DMS114 treated with DMSO at 0.1 percent for 48 hours (cell line): ENCODE results near the gene SUOX.
"Not testable (repeated sequence)": the region's sequence is repeated elsewhere in the genome, so short reads cannot be mapped to it uniquely, and the experiment has no call there.

Experiments
- DNase-seq: peaks from one replicate; lab custom pipeline; 2025; ENCODE audit not compliant: unreplicated experiment; lab: John Stamatoyannopoulos, UW

Gene SUOX

GRCh38 chr12:55982319-55982936 lies 14.6 kb upstream of the SUOX start:
- no peak for DNase-seq

GRCh38 chr12:55983232-55983842 lies 13.7 kb upstream of the SUOX start:
- no peak for DNase-seq

GRCh38 chr12:55984861-55985260 lies 12.2 kb upstream of the SUOX start:
- no peak for DNase-seq

DNA sequence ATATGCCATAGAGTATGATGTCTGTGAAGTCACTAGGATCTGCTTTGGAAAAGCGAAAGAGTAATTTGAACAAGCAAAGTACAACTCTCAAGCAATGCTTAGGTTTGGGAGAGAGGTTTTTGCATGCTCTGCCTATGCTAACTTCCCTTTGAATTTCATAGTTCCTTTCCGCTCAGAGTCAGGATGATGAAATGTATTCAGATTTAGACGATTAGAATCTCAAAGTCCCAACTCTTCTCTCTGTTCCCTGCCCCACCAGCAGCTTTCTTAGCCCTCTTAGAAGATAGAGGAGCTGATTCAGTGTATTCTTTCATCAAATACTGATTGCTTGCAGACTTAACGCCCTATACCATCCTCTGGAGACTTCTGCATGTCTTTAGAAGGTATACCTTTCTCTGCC lies 11.7 kb upstream of the SUOX start:
- DNase-seq, result no peak

GRCh38 chr12:55985976-55986375 lies 11.1 kb upstream of the SUOX start:
- DNase-seq, result not testable (repeated sequence)

DNA sequence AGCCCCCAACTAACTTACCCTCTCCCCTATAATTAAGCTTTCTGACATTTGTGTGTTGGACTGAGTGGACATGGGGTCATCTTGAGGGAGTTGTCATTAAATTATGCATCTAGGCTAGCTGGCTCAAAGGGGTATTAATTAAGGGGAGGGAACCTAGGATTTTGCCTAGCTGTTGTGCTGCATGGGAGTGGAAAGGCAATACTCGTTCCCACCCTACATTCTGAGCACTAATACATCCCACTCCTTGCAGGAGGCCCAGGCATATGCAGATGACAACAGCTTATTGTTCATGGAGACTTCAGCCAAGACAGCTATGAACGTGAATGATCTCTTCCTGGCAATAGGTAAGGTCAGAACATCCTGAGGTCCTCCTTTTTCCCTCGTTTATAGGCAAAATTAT lies 6.0 kb upstream of the SUOX start:
- DNase-seq, result no peak

- DNase-seq, result no peak
Observed at GRCh38 chr12:55993230-55993853, 3.7 kb upstream of the SUOX start.

GRCh38 chr12:55995366-55995765 lies 1.7 kb upstream of the SUOX start:
- DNase-seq, result no peak

DNA sequence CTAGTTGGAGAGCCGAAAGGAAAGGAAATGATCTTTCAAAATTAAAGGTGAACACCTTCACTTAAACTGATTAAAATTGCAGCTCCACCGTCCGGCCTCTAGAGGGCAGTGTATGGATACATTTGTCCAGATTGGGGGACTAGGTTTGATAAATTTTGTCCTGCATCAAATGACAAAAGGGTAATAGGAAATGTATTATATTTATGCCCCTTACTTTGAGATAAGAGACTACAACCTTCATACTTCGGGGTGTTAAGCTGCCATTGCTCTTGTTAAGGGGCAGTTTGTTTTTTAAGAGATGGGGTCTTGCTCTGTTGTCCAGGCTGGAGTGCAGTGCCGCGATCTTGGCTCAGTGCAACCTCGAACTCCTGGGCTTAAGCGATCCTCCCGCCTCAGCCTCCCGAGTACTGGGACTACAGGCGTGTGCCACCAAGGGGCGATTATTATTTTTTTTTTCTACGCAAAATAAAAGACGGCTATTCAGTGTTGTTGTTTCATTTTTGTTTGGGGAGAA lies 818 bp upstream of the SUOX start:
- peak; percentile 76 for DNase-seq

DNA sequence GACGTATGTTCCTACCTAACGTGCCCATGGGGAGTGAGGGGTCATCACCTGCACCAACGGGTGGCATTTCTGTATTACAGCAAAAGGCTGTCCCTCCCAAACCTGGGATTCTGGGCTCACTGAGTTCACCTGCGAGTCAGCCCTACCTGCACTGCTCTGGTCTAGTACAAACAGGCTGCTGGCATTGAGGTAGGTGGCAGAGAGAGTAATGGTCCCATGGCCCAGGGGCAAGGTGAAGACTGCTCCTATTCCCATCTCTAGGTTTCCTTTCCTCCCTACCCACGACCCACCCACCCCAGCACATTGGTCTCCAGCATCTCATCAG lies 421 bp downstream of the SUOX start:
- no peak for DNase-seq

- DNase-seq, result not testable (repeated sequence)
Observed at GRCh38 chr12:55999522-55999921, 2.4 kb downstream of the SUOX start.

DNA sequence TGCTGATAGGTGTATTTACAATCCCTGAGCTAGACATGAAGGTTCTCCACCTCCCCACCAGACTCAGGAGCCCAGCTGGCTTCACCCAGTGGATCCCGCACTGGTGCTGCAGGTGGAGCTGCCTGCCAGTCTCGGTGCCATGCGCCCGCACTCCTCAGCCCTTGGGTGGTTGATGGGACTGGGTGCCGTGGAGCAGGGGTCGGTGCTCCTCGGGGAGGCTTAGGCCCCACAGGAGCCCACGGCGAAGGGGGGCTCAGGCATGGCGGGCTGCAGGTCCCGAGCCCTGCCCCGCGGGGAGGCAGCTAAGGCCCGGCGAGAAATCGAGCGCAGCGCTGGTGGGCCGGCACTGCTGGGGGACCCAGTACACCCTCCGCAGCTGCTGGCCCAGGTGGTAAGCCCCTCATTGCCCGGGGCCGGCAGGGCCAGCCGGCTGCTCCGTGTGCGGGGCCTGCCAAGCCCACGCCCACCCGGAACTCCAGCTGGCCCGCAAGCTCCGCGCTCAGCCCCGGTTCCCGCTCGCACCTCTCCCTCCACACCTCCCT lies 3.0 kb downstream of the SUOX start:
- not testable (repeated sequence) for DNase-seq

DNA sequence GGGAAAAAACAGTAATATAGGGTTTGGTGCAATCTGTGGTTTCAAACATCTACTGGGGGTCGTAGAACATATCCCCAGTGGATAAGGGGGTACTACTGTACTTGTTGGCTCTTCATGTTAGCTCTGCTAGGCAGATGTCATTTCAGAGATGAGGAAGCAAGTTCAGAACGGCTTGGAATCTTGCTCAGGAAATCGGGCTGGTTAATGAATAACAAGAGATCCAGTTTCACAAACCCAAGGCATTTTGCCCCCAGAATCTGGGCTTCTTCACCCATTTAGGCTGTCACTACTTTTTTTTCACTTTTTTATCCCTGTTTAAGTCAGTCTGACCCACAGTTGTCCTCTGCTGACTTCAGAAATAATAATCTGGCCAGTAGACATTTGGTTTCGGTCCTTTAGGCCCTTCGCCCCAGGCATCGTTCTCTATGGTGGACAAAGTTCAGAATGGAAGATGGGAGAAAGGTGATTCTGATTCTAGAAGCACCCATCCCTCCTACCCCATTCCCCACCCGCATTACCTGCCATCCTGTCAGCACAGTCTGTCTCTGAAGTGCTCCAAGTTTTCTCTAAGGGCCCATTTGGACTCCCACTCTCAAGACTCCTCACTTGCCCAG lies 4.5 kb downstream of the SUOX start:
- DNase-seq, result no peak

- DNase-seq, result not testable (repeated sequence)
Observed at GRCh38 chr12:56003376-56003775, 6.3 kb downstream of the SUOX start.

DNA sequence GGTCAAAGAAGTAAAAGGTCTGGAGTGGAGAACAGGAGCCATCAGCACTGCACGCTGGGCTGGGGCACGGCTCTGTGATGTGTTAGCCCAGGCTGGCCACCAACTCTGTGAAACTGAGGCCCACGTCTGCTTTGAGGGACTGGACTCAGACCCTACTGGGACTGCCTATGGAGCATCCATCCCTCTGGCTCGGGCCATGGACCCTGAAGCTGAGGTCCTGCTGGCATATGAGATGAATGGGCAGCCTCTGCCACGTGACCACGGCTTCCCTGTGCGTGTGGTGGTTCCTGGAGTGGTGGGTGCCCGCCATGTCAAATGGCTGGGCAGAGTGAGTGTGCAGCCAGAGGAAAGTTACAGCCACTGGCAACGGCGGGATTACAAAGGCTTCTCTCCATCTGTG lies 7.1 kb downstream of the SUOX start:
- no peak for DNase-seq

DNA sequence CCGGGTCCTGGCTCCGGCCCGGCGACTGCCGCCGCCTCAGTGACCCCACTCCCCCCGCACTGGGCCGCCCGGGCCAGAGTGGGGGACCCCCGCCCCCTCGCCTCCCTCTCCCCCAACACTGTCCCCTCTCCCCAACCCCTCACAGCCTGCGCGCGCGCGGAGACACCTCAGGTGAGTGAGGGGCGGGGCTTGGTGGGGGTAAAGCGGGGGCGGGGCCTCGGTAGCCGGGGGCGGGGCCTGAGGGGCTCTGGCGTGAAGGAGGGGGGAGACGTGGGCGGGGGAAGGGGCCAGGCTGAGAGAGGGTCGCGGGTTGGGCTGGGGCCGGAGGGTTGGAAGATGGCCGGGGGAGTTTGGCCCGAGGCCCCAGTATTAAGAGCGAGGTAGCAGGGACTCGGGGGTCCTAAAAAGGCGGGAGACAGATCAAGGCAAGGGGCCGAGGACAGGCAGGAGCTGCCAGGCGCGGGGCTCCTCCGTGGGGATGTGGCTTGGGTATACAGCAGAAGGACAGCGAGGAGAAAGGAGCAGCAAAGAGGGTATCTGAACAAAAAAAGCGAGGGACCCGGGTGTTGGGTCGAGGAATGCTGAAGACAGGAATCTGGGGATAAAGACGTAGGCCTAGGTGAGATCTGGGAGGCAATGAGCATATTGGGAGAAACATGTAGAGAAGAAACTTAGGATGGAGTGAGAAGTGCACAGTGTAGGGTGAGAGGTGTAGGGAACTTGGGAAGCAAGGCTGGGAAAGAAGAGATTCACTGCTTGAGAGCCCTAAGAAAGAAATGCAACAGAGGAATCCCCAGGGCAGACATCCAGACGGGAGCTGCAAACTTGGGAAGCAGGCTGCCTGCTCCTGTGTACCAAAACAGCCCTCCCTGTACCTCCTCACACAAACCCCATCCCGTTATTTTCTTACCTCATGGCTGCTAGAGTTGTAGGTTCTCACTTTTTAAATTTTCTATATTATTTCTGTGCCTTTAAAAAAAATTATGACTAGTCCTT lies 10.8 kb downstream of the SUOX start:
- DNase-seq, result peak; percentile 63

DNA sequence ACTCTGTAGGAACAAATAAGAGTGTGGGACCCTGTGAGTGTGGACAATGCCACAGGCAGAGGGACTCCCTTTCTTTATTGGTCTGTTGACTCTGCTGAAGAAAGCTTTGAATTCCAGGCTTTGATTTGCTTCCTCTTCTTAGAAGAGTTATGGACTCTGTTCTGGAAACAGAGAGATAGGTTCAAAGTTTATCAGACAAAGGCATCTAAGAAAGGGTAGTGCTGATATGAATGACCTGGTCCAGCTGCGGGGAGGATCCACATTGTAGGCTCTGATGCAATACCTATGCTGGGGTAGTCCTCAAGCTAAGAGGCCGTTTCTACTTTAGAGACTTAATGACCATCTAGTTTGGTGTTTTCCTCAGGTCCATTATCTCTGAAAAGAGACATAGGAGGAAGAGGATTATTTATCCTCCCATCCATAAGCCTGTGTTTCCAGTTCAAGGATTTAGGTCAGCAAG lies 13.1 kb downstream of the SUOX start:
- DNase-seq, result no peak

- no peak for DNase-seq
Observed at GRCh38 chr12:56011509-56012090, 14.5 kb downstream of the SUOX start.

- DNase-seq, result no peak
Observed at GRCh38 chr12:56013482-56013881, 16.4 kb downstream of the SUOX start.

DNA sequence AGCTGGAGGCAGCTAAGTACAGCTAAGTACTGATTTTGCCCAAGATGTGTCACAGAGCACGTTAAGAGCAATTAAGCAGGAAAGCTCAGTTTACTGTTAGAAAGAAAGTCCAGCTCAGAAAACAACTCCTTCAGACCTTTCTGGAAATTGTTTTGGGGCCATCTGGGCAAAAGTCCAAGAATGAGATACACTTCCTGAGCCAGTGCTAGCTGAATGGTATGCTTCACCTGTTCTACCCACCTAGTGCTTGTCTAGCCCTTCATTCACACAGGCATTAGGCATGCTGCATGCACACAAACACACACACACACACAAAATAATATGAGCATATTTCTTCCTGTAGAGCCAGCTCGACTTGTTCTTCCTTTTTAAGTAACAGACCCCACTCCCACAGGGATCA lies 17.1 kb downstream of the SUOX start:
- DNase-seq, result no peak
